COR-L47 (cell line): ENCODE measurements around the gene MYDGF.

Source experiments
- DNase-seq: peaks from one replicate; lab custom pipeline; 2025; lab: John Stamatoyannopoulos, UW

Gene MYDGF

GRCh38 chr19:4673726-4674125 is 3.6 kb upstream of the MYDGF start:
- DNase-seq, result no peak

- DNase-seq, result no peak
These were observed 3.1 kb upstream of the MYDGF start for GRCh38 chr19:4673216-4673615.

- no peak for DNase-seq
These were observed 1.2 kb upstream of the MYDGF start for GRCh38 chr19:4671185-4671851.

- no peak for DNase-seq
These were observed 5.5 kb downstream of the MYDGF start for GRCh38 chr19:4664642-4665041.

- DNase-seq, result no peak
These were observed 7.3 kb downstream of the MYDGF start for GRCh38 chr19:4662812-4663211.

- DNase-seq, result no peak
These were observed 8.0 kb downstream of the MYDGF start for GRCh38 chr19:4662020-4662695.

- no peak for DNase-seq
These were observed 9.1 kb downstream of the MYDGF start for GRCh38 chr19:4660993-4661392.

- no peak for DNase-seq
These were observed 9.9 kb downstream of the MYDGF start for GRCh38 chr19:4660181-4660791.

- no peak for DNase-seq
These were observed 12.3 kb downstream of the MYDGF start for GRCh38 chr19:4657835-4658234.

GRCh38 chr19:4657262-4657661 is 12.9 kb downstream of the MYDGF start:
- no peak for DNase-seq

GRCh38 chr19:4656102-4656501 is 14.0 kb downstream of the MYDGF start:
- DNase-seq, result no peak

- no peak for DNase-seq
These were observed 15.4 kb downstream of the MYDGF start for GRCh38 chr19:4654437-4655361.

GRCh38 chr19:4653793-4654436 is 16.2 kb downstream of the MYDGF start:
- no peak for DNase-seq

- no peak for DNase-seq
These were observed 18.1 kb downstream of the MYDGF start for GRCh38 chr19:4652075-4652474.

GRCh38 chr19:4650159-4650558 is 20.0 kb downstream of the MYDGF start:
- no peak for DNase-seq

GRCh38 chr19:4649392-4650047 is 20.6 kb downstream of the MYDGF start:
- no peak for DNase-seq

GRCh38 chr19:4647676-4648644 is 22.2 kb downstream of the MYDGF start:
- DNase-seq, result no peak

- no peak for DNase-seq
These were observed 24.4 kb downstream of the MYDGF start for GRCh38 chr19:4645718-4646117.

GRCh38 chr19:4642625-4643024 is 27.5 kb downstream of the MYDGF start:
- DNase-seq, result no peak

- no peak for DNase-seq
These were observed 29.0 kb downstream of the MYDGF start for GRCh38 chr19:4641132-4641531.
